ENCODE results near the gene MRFAP1.

Gene MRFAP1

DNA sequence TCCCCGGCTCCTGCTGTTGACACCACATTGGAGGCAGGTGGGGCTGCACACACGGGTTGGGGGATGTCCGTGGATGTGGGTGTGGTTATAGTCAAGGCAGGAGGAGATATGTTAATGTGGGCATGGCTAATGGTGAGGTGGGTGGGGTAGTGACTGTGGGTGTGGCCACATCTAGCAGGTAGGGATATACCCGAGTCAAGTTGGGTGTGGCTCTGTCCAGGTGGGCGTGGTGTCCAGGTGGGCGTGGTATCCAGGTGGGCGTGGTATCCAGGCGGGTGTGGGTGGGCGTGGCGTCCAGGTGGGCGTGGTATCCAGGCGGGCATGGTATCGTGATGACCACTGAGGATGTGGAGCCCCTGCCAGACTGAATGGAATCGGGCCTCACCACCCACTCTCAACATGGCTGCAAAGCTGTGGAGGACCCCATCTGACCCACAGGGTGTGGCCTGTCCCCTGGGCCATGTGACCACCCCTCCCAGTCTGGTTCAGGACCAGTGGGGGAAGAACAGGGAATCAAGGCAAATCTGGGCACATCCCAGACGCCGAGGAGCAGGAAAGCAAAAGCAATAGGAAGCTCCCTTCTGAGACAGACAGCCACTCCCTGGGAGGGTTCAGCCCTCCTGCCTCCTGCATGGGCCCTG is 44.5 kb upstream of the MRFAP1 start:
- H3K27ac ChIP-seq = no peak overlapping the region
- TF ChIP-seq ZFX (IDR thresholded peaks at IDR 0.05) = no peak
- TF ChIP-seq, protein P1, sequence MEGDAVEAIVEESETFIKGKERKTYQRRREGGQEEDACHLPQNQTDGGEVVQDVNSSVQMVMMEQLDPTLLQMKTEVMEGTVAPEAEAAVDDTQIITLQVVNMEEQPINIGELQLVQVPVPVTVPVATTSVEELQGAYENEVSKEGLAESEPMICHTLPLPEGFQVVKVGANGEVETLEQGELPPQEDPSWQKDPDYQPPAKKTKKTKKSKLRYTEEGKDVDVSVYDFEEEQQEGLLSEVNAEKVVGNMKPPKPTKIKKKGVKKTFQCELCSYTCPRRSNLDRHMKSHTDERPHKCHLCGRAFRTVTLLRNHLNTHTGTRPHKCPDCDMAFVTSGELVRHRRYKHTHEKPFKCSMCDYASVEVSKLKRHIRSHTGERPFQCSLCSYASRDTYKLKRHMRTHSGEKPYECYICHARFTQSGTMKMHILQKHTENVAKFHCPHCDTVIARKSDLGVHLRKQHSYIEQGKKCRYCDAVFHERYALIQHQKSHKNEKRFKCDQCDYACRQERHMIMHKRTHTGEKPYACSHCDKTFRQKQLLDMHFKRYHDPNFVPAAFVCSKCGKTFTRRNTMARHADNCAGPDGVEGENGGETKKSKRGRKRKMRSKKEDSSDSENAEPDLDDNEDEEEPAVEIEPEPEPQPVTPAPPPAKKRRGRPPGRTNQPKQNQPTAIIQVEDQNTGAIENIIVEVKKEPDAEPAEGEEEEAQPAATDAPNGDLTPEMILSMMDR (conservative IDR thresholded peaks at IDR 0.05) = no peak

DNA sequence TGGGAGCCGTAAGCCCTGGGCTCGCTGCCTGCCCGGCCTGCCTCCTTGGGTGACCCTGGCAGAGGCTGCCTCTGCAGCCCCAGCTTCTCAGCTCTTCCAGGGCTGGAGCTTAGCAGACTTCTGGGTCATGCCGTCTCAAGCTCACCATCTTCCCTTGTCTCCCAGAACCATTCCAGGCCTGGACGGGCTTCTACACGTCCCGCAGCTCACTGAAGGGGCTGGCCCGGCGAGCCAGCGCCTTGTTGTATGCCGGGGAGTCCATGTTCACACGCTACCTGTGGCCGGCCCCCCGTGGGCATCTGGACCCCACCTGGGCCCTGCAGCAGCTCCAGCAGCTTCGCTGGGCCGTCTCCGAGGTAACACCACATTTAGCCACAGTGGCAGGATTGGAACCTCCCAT is 43.5 kb upstream of the MRFAP1 start:
- TF ChIP-seq, protein P1 (conservative IDR thresholded peaks at IDR 0.05) = no peak
- no peak for TF ChIP-seq ZFX (IDR thresholded peaks at IDR 0.05)

DNA sequence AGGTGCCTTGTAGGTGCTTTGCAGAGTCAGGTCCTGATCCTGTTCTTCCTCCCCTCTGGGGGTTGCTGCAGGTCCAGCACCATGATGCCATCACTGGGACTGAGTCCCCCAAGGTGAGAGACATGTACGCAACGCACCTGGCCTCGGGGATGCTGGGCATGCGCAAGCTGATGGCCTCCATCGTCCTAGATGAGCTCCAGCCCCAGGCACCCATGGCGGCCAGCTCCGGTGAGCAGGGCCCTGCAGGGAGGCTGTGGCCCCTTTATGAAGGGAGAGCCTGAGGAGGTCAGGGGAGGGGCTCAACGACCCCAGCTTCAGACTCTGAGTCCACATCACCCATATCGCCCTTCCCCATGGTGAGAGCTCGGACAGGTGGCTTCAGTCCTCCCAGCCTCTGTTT is 42.4 kb upstream of the MRFAP1 start:
- TF ChIP-seq, protein P1 (conservative IDR thresholded peaks at IDR 0.05) = no peak
- TF ChIP-seq ZFX (IDR thresholded peaks at IDR 0.05) = no peak
- H3K27ac ChIP-seq = no peak overlapping the region

More for the DNA sequence above, 43.5 kb upstream of the MRFAP1 start:
- no peak overlapping the region for H3K27ac ChIP-seq

DNA sequence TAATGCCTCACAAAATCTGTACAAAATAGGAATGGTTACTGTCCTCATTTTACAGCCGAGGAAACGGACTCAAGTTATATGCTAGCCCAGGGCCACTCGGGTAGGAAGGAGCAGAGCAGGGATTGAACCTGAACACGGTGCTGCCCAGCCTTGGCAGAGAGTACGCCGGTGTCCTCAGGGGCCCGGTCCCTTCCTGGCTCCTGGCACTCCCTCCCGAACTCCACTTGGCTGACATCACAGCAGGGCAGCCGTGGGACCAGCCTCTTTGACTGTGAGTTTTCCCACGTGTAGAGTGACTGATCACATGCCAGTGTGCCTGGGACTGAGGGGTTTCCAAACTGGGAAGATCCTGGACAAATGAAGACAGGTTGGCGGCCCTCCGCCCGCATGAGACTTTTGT is 41.8 kb upstream of the MRFAP1 start:
- no peak overlapping the region for H3K27ac ChIP-seq

DNA sequence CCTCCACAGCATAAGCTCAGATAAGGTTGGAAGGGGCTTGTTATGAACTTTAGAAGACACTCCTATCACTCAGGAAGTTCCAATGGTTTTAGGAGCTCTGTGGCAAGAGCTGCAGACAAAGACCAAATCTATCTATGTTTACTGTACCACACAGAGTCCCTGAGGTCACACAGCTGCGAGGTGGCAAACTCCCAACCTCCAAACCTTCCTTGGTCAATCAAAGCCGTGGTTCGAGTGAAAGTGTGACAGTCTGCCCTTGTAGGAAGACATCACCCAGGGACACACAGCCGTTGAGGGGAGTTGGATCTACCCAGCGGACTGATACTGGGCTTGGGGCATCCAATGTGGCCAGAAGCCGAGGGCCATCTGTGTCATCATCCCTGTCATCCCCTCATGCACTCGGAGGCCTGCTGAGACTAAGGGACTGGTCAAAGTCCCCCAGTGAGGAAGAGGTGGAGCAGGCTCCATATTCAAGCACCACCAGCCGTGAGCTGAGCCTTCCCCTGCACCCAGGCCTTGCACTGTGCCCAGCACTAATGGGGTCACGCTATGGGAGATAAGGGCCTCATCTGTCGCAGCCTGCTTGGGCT is 38.7 kb upstream of the MRFAP1 start:
- TF ChIP-seq, protein P1 (conservative IDR thresholded peaks at IDR 0.05) = no peak
- TF ChIP-seq ZFX (IDR thresholded peaks at IDR 0.05) = no peak
- H3K27ac ChIP-seq = no peak overlapping the region

More for the DNA sequence above, 41.8 kb upstream of the MRFAP1 start:
- no peak for TF ChIP-seq ZFX (IDR thresholded peaks at IDR 0.05)
- TF ChIP-seq, protein P1 (conservative IDR thresholded peaks at IDR 0.05) = no peak

DNA sequence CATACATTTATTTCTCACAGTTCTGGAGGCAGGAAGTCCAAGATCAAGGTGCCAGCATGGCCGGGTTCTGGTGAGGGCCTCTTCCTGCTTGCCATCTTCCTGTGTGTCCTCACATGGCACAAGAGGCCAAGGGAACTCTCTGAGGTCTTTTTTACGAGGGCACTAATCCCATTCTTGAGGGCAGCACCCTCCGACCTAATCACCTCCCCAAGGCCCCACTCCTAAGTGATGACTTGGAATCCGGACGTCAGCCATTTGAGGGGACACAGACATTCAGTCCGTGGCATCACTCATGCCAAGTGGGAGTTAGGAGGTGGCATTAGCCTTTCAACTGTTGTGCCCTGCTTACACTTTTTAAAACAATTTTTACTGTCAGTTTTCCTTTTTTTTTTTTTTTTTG is 38.2 kb upstream of the MRFAP1 start:
- H3K27ac ChIP-seq = no peak overlapping the region
- TF ChIP-seq, protein P1 (conservative IDR thresholded peaks at IDR 0.05) = no peak
- TF ChIP-seq ZFX (IDR thresholded peaks at IDR 0.05) = no peak

DNA sequence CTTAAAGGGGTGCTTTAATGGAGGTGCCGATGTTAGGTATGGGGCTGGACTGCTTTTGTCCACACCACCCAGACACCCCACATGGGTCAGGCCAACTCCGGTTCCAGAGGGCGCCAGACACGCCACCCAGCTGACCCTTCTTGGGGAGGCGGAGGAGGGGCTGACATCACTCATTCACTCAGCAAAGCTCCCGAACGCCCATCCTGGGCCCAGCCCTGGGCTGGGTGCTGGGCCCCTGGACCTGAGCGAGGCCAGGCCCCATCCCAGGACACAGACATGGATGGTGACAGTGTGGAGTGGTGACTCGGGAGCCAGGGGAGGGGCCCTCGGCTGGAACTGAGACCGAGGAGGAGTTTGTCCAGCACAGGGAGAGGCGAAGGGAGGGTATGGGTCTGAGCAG is 37.4 kb upstream of the MRFAP1 start:
- TF ChIP-seq, protein P1 (conservative IDR thresholded peaks at IDR 0.05) = no peak
- TF ChIP-seq ZFX (IDR thresholded peaks at IDR 0.05) = no peak
- no peak overlapping the region for H3K27ac ChIP-seq
